Adrenal gland (tissue), 5 donors: ENCODE measurements around the gene PAWR.

ENCODE experiments used
- CTCF ChIP-seq, 6 experiments: fragments of 450-650 bp in 4 of 6; fragments of 200-600 bp in 2 of 6; sonication (generic) in 1 of 6; IDR thresholded peaks; 1 replicate in 5 of 6; 2 replicates in 1 of 6; pipeline versions ENCODE4 v1.5.1 to v1.8.0; 2016 to 2021; ENCODE audit warnings: antibody characterized with exemption in 6 of 6, mild to moderate bottlenecking in 2 of 6, moderate library complexity in 1 of 6
- POLR2A ChIP-seq, 2 donors: fragments of 450-650 bp; IDR thresholded peaks; one replicate each; pipeline ENCODE4 v1.6.1; 2017; ENCODE audit warnings: antibody characterized with exemption in 2 of 2, mild to moderate bottlenecking in 2 of 2, moderate library complexity in 1 of 2
- donor health status: DM: no; HTN: no; CAD: no.

- TF ChIP-seq CTCF (IDR thresholded peaks at IDR 0.05) = no peak
- TF ChIP-seq POLR2A (IDR thresholded peaks at IDR 0.05) = no peak
Measured at GRCh38 chr12:79537675-79538074, 153.1 kb downstream of the PAWR start.
